Left cardiac atrium (tissue), 4 donors: ENCODE data around the gene ARPP21. TPM values are rescaled to one million over a fixed set of nuclear protein-coding genes. Genes with fewer than 3 reads are reported as not detected.
"Not testable (repeated sequence)": the region's sequence is repeated elsewhere in the genome, so short reads cannot be mapped to it uniquely, and the experiment has no call there.

Experiments used
- ATAC-seq, 2 donors: fragments of 200-7000 bp; cut with Tn5 transposase; one replicate each; pipeline ENCODE4 v1.9.1; 2020; ENCODE audit warnings: mild to moderate bottlenecking in 2 of 2, moderate library complexity in 2 of 2
- DNase-seq: peaks from one replicate; pipeline ENCODE4 v3.0.0-alpha.2; 2020
- intact Hi-C, 2 donors: fragments of 100-400 bp; cut with DNase I; formaldehyde crosslinking; loops; one replicate each; pipeline versions ENCODE4 v1.14.1 to v1.15.1; 2022 to 2023
- long read RNA-seq: library from polyadenylated mRNA; unstranded; transcript quantifications from one replicate; pipeline ENCODE4 v2.0.0, GENCODE V29; 2021
- total RNA-seq, 2 donors: library from RNA; stranded (reverse); fragmentation: NEBNext Ultra II Directional; extraction: Animal tissue kit (Norgen Biotek cat#: 25700); gene quantifications; one replicate each; pipeline ENCODE4 v1.2.1, GENCODE V29; 2021
- donor health status: DM: no; HTN: yes; CAD: no.
- donor health status: DM: no; HTN: yes; CAD: no; lungs with severe emphysema.
- donor health status: DM: yes; HTN: yes; CAD: no.
- donor health status: Dilated cardiomyopathy.

The ARPP21 gene
- total RNA-seq: not detected
- long read RNA-seq: 0 reads

GRCh38 chr3:35639254-35640186 lies at the start of gene ARPP21:
TSS of gene ARPP21 (plus strand) at chr3:35639525. CDS start at chr3:35681752, 42,227 bp downstream.
- DNase-seq: peak; percentile 23

GRCh38 chr3:35592589-35593295 lies 46.6 kb upstream of the ARPP21 start:
- intact Hi-C loops: no loop called here
- ATAC-seq: no peak
- DNase-seq: no peak

More at GRCh38 chr3:35639254-35640186, at the start of gene ARPP21:
- intact Hi-C loops: no loop called here
- ATAC-seq: peak; percentile 34 to 76

- intact Hi-C loops: no loop called here
- ATAC-seq (no peak), DNase-seq (no peak)
Observed at GRCh38 chr3:35594739-35595138, 44.6 kb upstream of the ARPP21 start.

- intact Hi-C loops: no loop called here
- ATAC-seq: no peak
- no peak for DNase-seq
Observed at GRCh38 chr3:35596335-35596995, 42.9 kb upstream of the ARPP21 start.

- intact Hi-C loops: no loop called here
- ATAC-seq: no peak
- DNase-seq: no peak
Observed at GRCh38 chr3:35597490-35597889, 41.8 kb upstream of the ARPP21 start.

GRCh38 chr3:35598804-35599203 lies 40.5 kb upstream of the ARPP21 start:
- ATAC-seq (no peak), DNase-seq (no peak)
- intact Hi-C loops: no loop called here

- ATAC-seq (no peak), DNase-seq (no peak)
- intact Hi-C loops: no loop called here
Observed at GRCh38 chr3:35601959-35602358, 37.4 kb upstream of the ARPP21 start.

- no peak for ATAC-seq
- intact Hi-C loops: no loop called here
- no peak for DNase-seq
Observed at GRCh38 chr3:35602395-35602936, 36.9 kb upstream of the ARPP21 start.

- ATAC-seq (no peak), DNase-seq (no peak)
- intact Hi-C loops: no loop called here
Observed at GRCh38 chr3:35616346-35616745, 23.0 kb upstream of the ARPP21 start.

- no peak for DNase-seq
- intact Hi-C loops: no loop called here
Observed at GRCh38 chr3:35617370-35617769, 22.0 kb upstream of the ARPP21 start.

GRCh38 chr3:35620238-35620637 lies 19.1 kb upstream of the ARPP21 start:
- intact Hi-C loops, DNase-seq, ATAC-seq: not testable (repeated sequence)

More at GRCh38 chr3:35617370-35617769, 22.0 kb upstream of the ARPP21 start:
- no peak for ATAC-seq

- no peak for ATAC-seq
- intact Hi-C loops: no loop called here
- no peak for DNase-seq
Observed at GRCh38 chr3:35624698-35625097, 14.6 kb upstream of the ARPP21 start.

GRCh38 chr3:35633332-35634124 lies 5.8 kb upstream of the ARPP21 start:
- intact Hi-C loops: no loop called here
- ATAC-seq: no peak

GRCh38 chr3:35635407-35635806 lies 3.9 kb upstream of the ARPP21 start:
- intact Hi-C loops: no loop called here
- ATAC-seq (no peak), DNase-seq (no peak)

More at GRCh38 chr3:35633332-35634124, 5.8 kb upstream of the ARPP21 start:
- no peak for DNase-seq

- DNase-seq: no peak
- no peak for ATAC-seq
- intact Hi-C loops: no loop called here
Observed at GRCh38 chr3:35635926-35636683, 3.2 kb upstream of the ARPP21 start.

- DNase-seq: no peak
- intact Hi-C loops: no loop called here
Observed at GRCh38 chr3:35638251-35638979, 910 bp upstream of the ARPP21 start.

GRCh38 chr3:35638980-35639253 lies 408 bp upstream of the ARPP21 start:
- no peak for DNase-seq
- intact Hi-C loops: no loop called here
- ATAC-seq: no peak

More at GRCh38 chr3:35638251-35638979, 910 bp upstream of the ARPP21 start:
- no peak for ATAC-seq
